GM23338 (cell line): ENCODE data around the gene CD34.

Experiments
- CREB1 ChIP-seq: fragments of 250-450 bp; sonication (Bioruptor Pico); IDR thresholded peaks from 2 replicates; pipeline ENCODE4 v1.5.0; 2020; ENCODE audit warnings: low read depth, mild to moderate bottlenecking, moderate library complexity
- CTCF ChIP-seq, 2 experiments: fragments of 200-600 bp in 1 of 2; sonication (generic) in 1 of 2; conservative IDR thresholded peaks; 2 replicates each; pipeline versions ENCODE4 v1.5.1 to v1.6.1; 2016 to 2017; ENCODE audit warnings: antibody characterized with exemption in 2 of 2, low read depth in 2 of 2, mild to moderate bottlenecking in 2 of 2, moderate library complexity in 1 of 2
- ETS1 ChIP-seq: IDR thresholded peaks from 2 replicates; pipeline ENCODE4 v1.6.1; 2016; ENCODE audit warnings: antibody characterized with exemption
- EZH2 ChIP-seq: fragments of 200-600 bp; sonication (generic); IDR thresholded peaks from one replicate; pipeline ENCODE4 v1.8.0; 2017; ENCODE audit warnings: antibody characterized with exemption, mild to moderate bottlenecking, low read depth; ENCODE audit not compliant: unreplicated experiment
- EZH2phosphoT487 ChIP-seq: fragments of 200-600 bp; sonication (generic); IDR thresholded peaks from one replicate; pipeline ENCODE4 v1.8.1; 2018; ENCODE audit warnings: antibody characterized with exemption; ENCODE audit not compliant: unreplicated experiment
- JUNB ChIP-seq: IDR thresholded peaks from one replicate; pipeline ENCODE4 v1.6.1; 2016; ENCODE audit warnings: antibody characterized with exemption; ENCODE audit not compliant: unreplicated experiment
- NANOG ChIP-seq: IDR thresholded peaks from 2 replicates; pipeline ENCODE4 v1.6.1; 2016; ENCODE audit warnings: antibody characterized with exemption, borderline replicate concordance
- POLR2AphosphoS5 ChIP-seq: IDR thresholded peaks from 2 replicates; pipeline ENCODE4 v1.6.1; 2016; ENCODE audit warnings: antibody characterized with exemption, low read depth
- REST ChIP-seq: IDR thresholded peaks from one replicate; pipeline ENCODE4 v1.6.1; 2018; ENCODE audit warnings: antibody characterized with exemption; ENCODE audit not compliant: unreplicated experiment
- STAT1 ChIP-seq: IDR thresholded peaks from one replicate; pipeline ENCODE4 v1.6.1; 2016; ENCODE audit warnings: antibody characterized with exemption; ENCODE audit not compliant: unreplicated experiment
- ZNF114 ChIP-seq: fragments of 250-450 bp; sonication (Bioruptor Pico); IDR thresholded peaks from 2 replicates; pipeline ENCODE4 v1.5.0; 2020; ENCODE audit warnings: mild to moderate bottlenecking, moderate library complexity
- ZNF331 ChIP-seq: fragments of 250-450 bp; sonication (Bioruptor Pico); IDR thresholded peaks from 2 replicates; pipeline ENCODE4 v1.5.0; 2020; ENCODE audit warnings: low read depth, mild to moderate bottlenecking, moderate library complexity
- ZNF462 ChIP-seq: fragments of 250-450 bp; sonication (Bioruptor Pico); IDR thresholded peaks from 2 replicates; pipeline ENCODE4 v1.5.0; 2020; ENCODE audit warnings: mild to moderate bottlenecking, moderate library complexity

GRCh38 chr1:207950750-207951149, 39.8 kb upstream of the CD34 start:
- no peak for TF ChIP-seq CTCF (conservative IDR thresholded peaks at IDR 0.05; ENCODE audit: low read depth in 2 of 2)
- no peak for TF ChIP-seq EZH2
- TF ChIP-seq REST = no peak
- TF ChIP-seq POLR2AphosphoS5 = no peak
- no peak for TF ChIP-seq JUNB
- no peak for TF ChIP-seq ZNF331 (CRISPR knock-in tag)
- TF ChIP-seq EZH2phosphoT487 = no peak
- no peak for TF ChIP-seq ZNF114 (CRISPR knock-in tag)
- TF ChIP-seq ETS1 = no peak
- TF ChIP-seq CREB1 (CRISPR knock-in tag) = no peak
- no peak for TF ChIP-seq ZNF462 (CRISPR knock-in tag)
- no peak for TF ChIP-seq STAT1
- no peak for TF ChIP-seq NANOG
